GM19468 (cell line): ENCODE measurements around the gene C19orf44.

Experiments used
- ATAC-seq: cut with Tn5 transposase; IDR thresholded peaks from one replicate; pipeline ENCODE4 v1.9.1; 2021; ENCODE audit warnings: mild to moderate bottlenecking, moderate library complexity, moderate number of reproducible peaks; ENCODE audit not compliant: unreplicated experiment; ENCODE audit errors: extremely low read depth

Gene C19orf44

DNA sequence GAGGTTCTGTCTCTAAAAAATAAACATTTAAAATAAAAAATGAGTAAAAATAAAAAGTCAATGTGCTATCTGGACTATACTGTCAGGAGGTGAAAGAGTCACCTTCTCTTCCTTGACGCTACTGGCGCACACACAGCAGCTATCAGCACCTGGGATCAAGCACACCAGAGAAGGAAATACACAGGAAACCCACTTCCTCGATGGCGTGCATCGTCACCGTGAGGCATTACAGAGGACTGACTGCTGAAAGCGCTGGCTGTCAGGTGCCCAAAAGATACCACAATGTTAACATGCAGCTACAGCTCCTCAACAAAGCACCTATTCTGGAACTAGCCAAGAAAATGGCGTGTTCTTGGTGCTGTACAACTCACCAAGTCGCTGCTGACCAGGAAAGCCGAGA lies 70.0 kb downstream of the C19orf44 start:
- ATAC-seq: no peak

DNA sequence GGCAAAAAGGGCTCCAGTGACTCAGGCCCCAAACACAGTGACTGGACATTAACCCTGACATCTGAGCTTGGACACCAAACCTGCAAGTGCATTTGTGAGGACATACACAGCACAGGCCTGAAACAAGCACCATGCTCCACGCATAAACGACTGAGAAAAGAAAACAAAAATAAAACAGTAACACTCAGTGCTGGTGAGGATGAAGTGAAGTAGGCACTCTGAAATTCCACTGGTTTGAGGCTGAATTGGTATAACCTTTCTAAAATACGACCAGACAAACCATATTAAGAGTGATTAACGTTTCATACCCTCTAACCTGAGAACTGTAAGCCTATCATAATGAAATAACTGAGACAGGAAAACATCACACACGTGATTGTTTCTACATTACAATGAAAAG lies 70.5 kb downstream of the C19orf44 start:
- ATAC-seq: no peak

GRCh38 chr19:16569609-16570320 lies 73.6 kb downstream of the C19orf44 start:
- no peak for ATAC-seq
